DMS 273 (cell line): ENCODE measurements around the gene ANK2.
A peak's percentile ranks its signal among the peaks of the same experiment; 100 is the strongest.
"Not testable (repeated sequence)": the region's sequence is repeated elsewhere in the genome, so short reads cannot be mapped to it uniquely, and the experiment has no call there.

Experiments used
- DNase-seq: peaks from one replicate; lab custom pipeline; 2025; ENCODE audit not compliant: unreplicated experiment; lab: John Stamatoyannopoulos, UW

ANK2 gene

DNA sequence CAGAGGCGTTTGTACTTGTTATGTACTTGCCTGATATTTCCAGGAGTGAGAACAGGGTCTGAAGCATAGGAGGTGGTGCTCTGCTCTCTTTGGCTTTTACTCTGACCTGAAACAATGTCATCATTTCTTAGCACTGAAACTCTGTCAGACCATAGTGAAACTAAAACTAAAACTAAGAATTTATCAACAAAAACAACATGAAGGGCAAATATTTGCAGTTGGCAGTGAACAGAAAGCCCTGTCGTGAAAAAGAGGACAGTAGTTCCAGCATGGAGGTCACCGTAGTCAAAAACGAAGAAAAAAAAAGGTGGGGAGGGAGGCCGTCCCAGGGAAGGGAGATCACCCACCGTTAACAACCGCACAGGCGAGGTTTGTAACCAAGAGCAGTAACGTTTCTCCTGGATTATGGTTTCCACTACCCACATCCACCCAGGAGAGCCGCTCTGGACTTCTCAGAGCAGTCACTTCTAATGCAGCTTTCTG lies 97.5 kb downstream of the ANK2 start:
- DNase-seq: no peak

- DNase-seq: no peak
These were observed 98.2 kb downstream of the ANK2 start for GRCh38 chr4:113147498-113148111.

DNA sequence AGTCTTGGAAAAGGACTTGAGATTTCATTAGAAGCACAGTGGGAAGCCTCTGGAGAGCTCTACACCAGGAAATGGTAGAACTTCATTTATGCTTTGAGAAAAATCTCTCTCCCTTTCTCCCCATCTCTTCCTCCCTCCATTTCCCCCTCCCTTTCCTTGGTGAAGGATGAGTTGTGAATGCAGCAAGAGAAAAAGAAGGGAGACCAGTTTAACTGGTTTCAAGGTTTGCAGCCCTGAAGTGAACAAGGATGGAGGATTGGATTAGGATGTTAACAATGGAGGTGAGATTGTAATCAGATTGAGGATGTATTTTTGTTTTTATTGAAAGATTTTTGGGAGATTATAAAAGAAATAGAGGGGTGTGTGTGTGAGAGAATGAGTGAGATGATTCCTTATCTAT lies 99.5 kb downstream of the ANK2 start:
- DNase-seq: no peak

GRCh38 chr4:113153529-113154101 lies 104.2 kb downstream of the ANK2 start:
- DNase-seq: peak; percentile 3

GRCh38 chr4:113154281-113154680 lies 104.8 kb downstream of the ANK2 start:
- no peak for DNase-seq

- peak; percentile 4 for DNase-seq
These were observed 107.8 kb downstream of the ANK2 start for GRCh38 chr4:113157086-113157857.

- no peak for DNase-seq
These were observed 110.6 kb downstream of the ANK2 start for GRCh38 chr4:113159942-113160545.

- no peak for DNase-seq
These were observed 111.1 kb downstream of the ANK2 start for GRCh38 chr4:113160548-113160947.

DNA sequence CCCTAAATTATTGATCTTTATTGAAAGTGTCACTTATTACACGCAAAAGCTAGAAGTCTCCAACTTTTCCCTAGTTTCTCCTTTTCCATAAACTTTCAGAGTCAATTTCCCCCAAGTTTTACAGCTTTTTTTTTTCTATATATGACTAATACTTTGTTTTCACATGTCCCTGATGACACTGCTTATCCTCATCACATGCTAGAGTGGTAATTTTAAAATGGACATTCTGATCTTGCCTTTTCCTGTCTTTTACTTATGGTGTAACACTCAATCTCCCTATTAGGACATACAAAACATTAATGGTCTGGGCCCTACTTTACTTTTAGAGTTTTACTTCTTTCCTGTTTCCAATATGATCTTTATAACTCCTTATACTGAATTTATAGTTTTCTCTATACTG lies 112.6 kb downstream of the ANK2 start:
- no peak for DNase-seq

GRCh38 chr4:113169368-113169767 lies 119.9 kb downstream of the ANK2 start:
- DNase-seq: no peak

DNA sequence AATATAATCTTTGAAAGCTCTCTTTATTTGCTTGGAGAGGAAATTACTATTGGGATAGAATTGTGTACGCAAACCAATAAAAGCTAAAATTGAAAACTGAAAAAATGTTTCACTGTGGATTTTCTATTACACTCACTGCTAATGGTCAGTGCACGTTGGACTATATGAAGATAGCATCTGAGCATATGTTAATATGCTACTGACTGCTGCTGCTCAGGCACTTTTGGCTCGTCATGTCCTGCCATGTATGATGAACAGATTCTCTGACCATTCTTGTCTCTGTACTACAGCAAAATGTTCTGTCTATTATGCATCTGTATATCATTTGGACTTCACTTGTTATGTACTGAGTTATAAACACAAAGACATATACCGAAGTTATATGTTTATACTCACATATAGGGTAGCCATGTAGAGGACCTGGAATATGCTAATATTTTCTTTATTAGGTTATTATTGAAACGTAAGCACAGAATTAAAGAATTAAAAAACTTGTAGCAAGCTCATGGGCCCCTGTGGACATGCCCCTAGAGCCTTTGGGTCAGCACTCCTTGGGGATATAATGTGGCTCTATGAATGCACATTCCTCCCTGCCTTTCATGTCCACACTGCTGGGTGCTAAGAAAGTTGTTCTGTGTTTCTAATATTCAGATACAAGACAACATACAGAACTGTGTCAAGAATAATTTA lies 120.8 kb downstream of the ANK2 start:
- DNase-seq: no peak

DNA sequence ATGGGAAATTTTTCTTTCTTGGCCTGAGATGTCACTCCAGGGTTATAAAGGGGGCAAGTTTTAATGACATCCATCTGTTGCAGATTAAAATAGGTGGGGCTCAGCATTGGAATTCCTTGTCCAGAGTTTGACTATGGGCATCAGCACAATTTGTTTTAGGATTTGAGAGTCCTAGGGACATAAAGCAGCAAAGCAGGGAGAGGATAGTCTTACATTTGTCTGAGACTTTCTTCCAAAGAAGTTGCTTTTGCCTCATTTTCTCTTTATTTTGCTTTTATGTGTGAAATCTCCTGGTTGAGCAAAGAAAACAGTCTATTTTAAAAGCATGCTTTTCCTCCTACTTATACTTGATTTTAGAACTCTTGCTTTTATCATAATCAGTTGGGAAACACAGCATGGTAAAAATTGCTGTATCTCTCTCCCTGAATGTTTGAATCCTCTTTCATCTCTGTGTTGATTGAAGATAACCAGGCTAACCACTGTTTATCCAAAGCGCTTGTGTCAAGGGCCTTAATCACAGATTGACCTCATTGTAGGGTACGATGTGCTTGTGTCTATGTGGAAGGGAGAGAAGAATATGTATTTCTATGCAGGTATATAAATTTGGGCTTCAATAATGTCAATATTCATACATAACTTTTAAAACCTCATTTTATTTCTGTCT lies 121.5 kb downstream of the ANK2 start:
- no peak for DNase-seq

DNA sequence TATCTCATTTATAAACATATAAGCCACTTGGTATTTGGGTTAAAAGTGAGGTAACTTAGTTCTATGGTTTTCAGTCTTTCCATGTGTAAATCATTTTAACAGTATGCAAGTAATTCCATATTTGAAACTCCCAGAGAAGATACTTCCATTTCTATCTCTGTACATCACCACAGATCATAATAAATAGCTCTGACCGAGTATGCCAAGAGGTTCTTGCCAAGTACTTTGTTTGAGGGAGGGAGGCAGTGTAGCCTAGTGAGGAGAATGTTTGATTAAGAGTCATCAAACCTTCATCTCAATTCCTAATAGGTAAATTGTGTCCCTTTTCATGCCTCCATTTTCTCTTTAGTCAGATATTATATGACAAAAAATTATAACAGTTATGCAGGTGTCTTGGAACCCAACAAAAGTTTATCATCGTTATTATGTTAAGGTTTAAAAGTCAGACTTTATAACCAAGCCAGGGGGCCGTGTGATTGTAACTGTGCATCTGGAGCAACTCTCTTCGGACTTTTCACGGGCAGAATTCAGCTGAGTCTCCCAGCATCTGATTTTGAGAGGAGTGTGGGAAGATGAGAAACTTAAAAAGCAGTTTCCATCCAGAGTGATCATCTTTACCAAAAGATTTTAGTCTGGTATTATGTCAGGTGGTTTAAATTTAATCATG lies 123.8 kb downstream of the ANK2 start:
- no peak for DNase-seq

GRCh38 chr4:113173793-113174264 lies 124.4 kb downstream of the ANK2 start:
- no peak for DNase-seq

GRCh38 chr4:113179091-113179490 lies 129.6 kb downstream of the ANK2 start:
- no peak for DNase-seq

DNA sequence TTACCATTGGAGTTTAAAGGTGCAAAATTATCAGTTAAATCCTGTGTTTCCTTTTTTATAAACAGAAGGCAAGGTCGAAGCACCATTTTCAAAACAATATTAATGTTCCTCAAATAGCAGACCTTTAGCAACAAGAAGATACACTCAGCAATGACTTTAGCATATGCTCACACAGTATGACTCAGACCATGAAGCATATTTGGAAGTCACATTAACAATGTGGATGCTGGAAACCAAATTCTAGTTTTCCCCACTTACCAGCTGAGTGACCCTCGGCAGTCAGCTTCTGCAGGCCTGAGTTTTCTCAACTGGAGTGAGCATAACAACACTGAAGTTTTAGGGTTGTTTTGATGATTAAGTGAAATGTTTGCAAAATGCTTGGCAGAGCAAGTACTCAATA lies 130.5 kb downstream of the ANK2 start:
- DNase-seq: peak; percentile 2

DNA sequence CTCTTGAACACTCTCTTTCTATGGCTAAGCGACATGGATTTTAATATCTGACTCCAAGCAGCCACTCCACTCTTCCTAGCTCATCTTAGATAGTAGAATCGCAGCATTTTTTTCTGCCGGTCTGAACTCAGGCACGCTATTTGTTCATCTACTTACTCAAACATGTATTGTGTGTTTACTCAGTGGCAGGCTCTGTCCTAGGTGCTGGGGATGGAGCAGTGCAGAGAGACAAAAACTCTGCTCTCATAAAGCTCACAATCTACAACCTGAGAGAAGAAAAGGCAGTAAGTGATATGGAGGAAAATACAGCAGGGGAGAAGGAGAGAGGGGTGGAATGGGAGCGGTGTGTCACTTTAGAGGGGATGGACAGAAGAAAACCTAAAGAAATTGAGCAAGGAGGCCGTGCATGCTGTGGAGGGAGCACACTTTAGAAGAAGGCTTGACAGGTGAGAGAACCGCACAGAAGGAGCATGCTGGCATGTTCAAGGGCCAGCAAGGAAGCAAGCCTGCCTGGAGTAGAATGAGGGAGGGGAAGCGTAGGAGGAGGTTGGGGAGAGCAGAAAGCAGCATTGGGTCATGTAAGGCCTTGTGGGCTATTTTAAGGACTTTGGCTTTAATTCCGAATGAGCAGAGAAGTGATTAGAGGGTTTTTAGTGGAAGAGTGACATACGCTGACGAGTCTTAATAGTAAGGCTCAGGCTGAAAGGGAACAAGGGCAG lies 132.0 kb downstream of the ANK2 start:
- DNase-seq: no peak

GRCh38 chr4:113183032-113183605 lies 133.7 kb downstream of the ANK2 start:
- no peak for DNase-seq

DNA sequence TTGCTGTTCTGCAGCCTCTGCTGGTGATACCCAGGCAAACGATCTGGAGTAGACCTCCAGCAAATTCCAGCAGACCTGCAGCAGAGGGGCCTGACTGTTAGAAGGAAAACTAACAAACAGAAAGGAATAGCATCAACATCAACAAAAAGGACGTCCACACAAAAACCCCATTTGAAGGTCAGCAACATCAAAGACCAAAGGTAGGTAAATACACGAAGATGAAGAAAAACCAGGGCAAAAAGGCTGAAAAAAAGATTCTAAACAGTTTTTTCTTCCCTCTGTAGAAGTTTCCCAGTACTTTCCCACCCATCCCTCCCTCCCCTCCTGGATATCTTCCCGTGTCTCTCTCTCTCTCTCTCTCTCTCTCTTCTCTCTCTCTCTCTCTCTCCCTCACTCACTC lies 136.8 kb downstream of the ANK2 start:
- DNase-seq: not testable (repeated sequence)
